CD4-positive, alpha-beta T cell treated with Interferon alpha-2 for 1 hour (primary cell): Measurements from ENCODE around the gene CD74.

Experiments used
- DNase-seq, 2 donors: peaks; one replicate each; pipeline ENCODE4 v3.0.0-alpha.2; 2020 to 2022

Gene CD74

DNA sequence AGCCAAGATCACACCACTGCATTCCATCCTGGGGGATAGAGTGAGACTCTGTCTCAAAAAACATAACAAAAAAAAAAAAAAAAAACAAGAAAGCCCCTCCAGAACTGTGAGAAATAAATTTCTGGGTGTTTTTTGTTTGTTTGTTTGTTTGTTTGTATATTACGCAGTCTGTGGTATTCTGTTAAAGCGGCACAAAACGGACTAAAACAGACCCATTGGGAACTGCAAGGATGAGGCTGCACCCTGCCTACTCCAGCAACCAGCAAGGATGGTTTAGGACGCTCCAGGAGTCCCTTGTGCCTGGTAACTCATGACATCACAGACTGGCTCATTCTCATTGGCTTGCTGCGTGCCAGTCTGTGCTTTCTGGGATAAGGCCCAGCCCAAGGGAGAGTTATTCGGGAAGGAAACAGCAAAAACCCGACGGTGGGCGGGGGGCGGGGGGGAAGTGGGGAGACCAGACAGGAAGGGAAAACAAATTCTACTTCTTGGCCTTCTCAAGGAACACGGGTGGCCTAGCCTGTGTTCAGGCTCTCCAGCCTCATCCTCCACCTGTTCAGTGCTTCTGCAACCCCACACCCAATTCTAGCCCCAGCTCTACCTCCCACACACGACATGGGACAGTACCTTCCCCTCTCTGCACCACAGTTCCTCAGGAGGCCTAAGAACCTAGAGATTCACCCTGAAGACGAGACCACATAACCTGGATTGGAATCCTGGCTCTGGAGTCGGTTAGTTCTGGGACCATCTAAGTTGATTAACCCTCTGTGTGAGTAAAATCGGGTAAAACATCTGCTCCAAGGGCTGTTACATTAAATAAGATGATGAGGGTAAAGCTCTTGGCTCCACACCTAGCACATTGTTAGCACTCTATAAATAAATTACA lies 2.8 kb downstream of the CD74 start:
- peak; percentile 67 to 72 for DNase-seq

DNA sequence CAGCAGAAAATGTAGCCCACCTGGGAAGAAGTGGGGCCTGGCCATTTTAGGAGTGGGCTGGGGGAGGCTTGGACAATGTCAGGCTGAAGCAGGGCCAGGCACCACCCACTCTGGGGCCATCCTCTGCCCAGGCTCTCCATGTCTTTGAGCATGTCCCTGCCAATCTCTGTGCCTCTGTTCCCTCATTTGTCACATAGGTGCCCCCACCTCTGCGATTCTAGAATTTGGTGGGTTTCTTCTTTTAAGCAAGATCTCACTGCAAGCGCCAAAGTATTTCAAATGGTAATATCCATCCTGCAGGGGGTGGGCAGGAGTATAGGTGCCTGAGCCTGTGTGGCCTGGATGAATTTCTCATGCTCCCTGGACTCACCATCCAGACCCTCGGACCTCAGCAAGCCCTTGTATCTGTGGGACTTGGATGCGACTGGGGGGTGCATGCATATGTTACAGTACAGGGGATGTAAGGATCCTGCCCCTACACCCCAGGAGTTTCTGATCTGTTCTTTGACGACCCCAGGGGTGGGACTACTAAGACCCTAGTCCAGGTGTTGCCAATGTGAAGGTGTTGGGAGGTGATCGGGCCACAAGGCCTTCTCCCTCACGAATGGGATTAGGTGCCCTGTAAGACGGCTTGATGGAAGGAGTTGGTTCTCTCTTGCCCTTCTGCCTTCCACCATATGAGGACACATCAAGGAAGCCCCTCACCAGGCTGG lies 4.3 kb downstream of the CD74 start:
- no peak for DNase-seq

DNA sequence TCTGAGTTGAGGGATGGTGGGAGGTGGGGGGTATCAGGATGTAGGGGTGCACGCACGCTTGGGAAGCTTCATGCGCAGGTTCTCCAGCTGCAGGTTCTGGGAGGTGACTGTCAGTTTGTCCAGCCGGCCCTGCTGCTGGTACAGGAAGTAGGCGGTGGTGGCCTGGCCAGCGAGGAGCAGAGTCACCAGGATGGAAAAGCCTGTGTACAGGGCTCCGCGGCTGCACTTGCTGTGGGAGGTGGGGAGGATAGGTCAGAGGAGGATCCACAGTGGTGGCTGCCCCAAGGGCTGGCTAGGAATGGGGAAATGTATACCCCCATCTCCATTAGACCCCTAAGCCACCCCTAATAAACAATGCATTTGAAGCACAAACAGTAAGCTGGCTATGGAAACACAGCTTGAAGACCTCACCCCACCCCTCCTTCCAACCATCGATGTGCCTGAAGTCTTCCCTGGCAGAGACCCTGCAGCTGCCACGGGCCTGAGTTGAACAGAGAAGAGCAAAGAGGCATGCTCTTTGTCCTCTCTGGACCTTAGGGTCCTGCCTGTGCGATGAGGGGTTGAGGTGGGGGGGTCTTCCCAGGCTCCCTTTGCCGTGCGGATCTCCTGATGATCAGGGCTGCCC lies 5.5 kb downstream of the CD74 start:
- DNase-seq: no peak

DNA sequence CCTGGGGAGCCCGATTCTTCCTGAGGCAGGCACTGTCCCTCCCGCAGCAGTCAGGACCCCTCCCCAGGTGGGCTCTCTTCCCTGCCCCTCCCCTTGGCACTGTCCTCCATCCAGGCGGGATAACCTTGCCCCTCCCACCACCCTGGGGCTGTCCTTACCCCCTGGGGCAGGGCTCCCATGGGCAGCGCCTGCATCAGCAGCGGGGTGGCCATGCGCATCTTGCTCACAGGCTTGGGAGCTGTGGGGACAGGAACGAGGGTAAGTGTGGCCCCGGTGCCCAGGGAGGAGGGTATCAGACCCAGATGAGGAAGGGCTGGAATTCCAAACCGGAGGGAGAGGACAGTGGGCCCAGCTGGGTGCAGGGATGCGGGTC lies 6.0 kb downstream of the CD74 start:
- DNase-seq: no peak

DNA sequence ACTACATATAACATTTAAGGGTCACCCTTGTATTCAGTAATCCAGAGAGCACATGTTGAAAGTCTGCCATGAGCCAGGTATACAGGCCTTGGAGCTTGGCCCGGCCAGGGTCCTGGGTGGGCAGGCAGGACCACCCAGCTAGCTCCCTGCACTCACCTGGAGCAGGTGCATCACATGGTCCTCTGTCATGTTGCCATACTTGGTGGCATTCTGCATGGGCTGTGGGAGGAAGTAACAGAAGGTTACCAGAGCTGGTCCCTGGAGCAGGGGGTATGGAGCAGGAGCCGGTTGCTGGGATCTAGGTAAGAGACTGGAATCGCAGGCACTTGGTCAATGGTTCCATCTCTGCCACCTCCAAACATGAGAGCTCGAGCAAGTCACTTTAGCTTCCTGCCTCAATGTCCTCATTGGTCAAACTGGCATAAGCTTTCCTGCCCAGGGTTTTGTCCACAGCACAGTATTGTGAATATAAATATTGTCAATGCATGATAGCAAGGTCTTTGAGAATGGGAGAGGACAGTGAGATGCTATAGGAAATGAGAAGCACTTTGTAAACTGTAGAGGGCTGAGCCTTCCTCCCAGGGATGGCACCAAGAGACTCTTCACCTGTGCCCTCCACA lies 6.5 kb downstream of the CD74 start:
- peak in 1 of 2 donors; percentile 2 for DNase-seq

DNA sequence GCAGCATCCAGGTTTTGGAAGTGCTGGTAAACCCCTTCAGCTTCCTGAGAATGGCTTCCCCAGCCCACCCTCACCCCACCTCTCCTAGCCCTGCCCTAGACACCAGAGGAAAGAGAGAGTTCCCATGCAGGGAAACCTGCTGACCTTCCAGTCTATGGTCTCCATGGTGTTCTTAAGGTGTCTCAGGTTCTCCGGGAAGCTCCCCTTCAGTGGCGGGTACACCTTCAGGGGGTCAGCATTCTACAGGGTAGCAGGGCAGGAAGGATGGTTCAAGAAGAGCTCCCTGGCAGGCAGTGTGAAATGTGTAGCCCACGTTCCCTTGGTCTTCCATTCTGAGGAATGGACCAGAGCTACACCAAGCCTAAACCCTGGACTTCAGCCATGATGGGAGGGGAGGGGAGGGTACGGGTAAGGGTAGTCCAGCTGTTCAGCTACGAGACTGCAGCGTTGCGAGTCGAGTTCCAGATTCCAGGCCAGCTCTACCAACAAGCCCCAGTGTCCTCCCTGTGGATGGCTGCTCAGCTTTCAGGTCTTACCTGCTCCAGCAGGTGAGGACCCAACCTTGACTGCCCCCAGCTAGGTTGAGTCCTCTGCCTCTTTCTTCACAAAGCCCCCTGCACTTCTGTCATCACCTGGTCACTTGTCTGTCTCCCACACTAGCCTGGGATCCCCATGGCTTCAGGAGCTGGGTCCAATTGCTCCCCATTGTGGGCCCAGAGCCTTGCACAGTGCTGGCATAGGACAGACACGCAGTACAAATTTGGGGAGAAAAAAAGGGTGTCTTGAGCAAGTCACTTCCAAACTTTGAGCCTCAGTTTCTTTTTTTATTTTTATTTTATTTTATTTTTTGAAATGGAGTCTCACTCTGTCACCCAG lies 7.5 kb downstream of the CD74 start:
- DNase-seq: peak in 1 of 2 donors; percentile 5

DNA sequence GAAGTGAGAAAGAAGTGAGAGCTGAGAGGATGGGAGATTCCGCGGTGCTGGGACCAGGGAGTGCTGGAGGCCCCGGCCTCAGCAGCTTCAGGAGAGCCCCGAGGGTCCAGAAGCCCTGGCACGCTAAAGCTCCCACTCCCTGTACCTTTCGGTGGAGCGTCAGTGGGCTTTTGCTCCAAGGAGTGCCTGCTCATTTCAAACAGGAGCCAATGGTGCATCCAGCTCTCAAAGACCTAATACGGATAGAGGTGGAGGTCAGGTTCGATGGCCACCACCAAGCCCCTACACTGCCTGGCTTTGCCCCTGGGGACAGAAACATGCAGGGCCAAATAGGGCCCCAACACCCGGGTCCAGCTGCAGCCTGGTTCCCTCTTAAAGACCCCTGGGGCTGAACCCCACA lies 8.2 kb downstream of the CD74 start:
- peak in 1 of 2 donors; percentile 5 for DNase-seq

DNA sequence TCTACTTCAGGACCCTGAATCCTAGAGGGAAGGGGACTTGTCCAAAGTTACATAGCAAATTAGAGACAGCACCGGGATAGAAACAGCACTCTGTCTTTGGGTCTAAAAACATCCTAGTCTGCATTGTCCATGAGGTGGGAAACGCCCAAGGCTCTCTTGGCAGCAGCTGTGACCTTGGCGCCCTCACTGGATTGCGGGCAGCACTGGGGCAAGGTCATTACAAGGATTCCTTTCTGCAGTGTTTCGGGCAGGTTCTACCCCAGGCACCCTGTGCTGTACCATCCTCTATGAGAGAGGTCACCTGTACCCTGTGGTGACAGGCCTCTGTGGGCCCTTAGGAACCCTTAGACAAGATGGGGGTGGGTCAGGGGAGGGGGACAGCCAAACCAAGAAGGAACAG lies 8.6 kb downstream of the CD74 start:
- DNase-seq: no peak

DNA sequence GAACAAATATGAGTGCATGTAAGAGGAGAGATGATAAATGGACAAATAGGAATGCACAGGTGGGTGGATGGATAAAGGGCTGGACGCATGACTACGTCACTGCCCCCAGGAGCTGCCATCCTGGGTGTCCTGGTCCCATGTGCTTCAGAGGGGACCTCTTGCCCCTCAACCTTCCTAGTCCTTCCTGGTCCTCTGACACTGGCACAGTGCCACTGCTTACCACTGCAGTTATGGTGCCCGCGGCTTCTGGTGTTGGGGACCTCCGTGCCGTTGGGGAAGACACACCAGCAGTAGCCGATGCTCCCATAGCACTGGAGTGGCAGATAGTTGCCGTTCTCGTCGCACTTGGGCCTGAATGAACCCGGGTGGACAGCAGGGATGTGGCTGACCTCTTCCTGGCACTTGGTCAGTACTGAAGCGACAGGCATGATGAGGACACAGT lies 9.8 kb downstream of the CD74 start:
- peak in 1 of 2 donors; percentile 23 for DNase-seq

DNA sequence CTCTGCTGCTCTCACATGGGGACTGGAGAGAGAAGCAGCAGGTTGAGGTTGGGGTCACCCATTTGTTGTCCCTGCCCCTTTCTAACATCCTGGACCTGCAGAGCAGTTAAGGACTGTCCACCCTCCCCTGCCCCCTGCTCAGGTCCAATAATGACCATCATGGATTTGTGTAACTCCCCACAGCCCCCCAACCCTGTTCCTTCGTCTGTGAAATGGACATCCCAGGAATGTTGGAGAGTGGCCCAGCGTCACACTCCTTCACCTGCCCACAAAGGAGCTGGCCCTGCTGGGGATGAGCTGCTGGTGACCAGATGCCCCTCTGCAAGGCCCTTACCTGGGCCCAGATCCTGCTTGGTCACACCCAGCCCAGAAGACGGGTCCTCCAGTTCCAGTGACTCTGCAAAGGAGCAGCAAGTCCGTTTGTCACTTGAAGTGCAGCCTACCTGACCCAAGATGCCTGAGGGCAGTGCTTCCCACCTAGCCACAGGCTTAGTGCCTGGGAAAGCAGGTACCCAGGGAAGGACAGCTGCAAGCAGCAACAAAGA lies 10.4 kb downstream of the CD74 start:
- peak in 1 of 2 donors; percentile 10 for DNase-seq

DNA sequence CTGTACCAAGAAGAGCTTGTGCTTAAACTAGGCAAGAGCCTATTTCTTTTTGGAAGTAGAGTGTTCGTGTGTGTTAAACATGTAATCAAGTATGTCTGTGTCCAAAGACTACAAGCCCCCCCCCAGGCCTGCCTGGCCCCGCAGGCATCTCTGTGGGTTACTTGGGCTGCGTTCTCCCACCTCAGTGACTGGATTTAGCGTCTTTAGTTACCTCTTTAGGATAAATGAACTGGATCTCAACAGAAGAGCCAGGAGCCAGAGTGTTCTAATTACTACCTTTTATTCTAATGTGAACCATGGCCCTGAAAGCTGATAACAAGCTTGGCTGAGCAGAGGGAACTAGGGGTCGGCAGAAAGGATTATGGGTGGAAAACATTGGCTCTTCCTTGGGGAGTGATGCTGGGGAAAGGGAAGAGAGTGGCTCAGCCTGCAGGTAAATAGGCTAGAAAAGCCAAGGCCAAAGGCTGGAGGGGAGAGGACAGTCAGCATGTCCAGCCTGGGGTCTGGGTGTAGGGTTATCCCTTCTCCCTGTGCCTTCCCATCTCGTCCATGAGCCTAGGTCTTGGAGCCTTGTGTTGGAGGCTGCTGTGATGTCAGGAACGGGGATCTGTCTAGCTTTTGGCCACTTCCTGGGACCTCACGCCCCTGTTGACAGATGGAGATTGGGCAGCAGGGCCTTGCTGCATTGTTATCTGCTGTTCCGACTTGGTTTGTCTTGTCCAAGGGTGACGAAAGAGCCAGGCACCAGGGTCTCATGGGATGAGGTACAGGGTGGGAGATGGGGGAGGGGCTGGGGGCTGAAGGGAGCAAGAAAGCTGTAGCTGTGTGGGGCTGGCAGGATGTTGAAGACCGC lies 11.1 kb downstream of the CD74 start:
- DNase-seq: peak in 1 of 2 donors; percentile 32

DNA sequence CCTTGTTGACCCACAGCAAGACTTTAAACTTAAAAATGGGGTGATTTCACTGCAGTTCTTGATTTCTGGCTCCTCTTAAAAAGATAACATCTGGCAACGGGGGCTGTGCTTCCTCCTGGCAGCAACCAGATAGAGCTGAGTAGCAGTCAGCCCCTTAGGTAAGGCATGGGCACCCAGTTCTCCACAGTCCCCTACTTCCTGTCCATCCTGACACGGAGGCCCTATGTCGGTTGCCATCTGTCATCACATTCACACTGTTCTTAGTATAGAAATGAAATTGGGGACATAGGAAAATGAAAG lies 11.7 kb downstream of the CD74 start:
- DNase-seq: no peak

DNA sequence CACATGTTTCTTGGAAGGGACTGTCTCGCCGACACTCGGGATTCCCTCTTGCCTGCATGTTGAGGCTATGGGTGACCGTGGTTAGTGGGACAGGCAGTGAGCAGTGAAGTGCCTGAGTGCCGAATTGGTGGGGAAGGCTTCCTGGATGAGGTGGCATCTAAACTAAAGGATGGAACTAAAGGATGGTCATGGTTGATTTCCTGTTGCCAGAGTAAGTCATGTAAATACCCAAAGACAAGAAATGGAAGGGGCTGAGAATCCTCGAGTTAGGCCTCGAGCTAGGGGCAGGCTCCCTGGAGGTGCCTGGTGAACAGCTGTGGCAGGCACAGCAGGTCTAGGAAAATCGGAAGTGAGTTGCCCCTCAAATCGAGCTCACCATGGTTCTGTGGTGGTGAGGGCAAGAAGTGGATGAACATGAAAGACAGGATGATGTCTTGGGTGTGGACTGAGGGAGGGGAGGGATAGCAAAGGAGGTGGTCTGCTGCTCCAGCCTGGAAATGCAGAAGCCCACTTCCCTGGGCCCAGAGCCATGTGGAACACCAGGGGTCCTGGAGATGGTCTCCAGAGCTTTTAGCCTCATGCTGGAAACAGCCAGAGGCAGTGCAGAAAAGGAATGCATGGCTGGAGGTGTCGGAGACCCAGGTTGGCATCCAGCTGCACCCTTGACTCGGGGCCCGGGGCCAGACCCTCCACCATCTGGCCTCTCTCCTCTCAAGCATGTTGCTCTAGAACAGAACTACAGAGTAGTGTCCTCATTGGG lies 12.2 kb downstream of the CD74 start:
- peak in 1 of 2 donors; percentile 44 for DNase-seq

DNA sequence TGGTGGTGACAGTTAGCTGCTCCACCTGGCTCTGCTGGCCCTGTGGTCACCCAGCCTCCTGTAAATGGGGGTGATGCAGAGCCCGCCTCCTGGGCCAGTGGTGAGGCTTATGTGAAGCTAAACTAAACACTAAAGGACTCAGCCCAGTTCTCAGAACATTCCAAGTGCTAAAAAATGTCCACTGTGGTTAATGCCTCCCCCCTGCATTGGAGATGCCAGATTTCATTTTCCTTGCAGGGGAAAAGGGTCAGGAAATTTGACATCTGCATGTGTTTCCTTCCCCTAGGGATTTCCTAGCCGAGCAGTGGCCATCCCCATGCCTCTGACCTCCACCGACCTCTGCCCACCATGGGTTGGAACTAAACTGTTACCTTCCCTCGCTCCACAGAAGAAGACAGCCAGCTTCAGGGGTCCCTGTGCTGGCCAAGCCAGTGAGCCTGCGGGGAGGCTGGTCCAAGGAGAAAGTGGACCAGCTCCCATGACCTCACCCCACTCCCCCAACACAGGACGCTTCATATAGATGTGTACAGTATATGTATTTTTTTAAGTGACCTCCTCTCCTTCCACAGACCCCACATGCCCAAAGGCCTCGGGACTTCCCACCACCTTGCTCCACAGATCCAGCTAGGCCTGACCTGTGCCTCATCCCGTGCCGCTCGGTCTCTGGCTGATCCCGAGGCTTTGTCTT lies 13.0 kb downstream of the CD74 start:
- peak; percentile 56 to 67 for DNase-seq

DNA sequence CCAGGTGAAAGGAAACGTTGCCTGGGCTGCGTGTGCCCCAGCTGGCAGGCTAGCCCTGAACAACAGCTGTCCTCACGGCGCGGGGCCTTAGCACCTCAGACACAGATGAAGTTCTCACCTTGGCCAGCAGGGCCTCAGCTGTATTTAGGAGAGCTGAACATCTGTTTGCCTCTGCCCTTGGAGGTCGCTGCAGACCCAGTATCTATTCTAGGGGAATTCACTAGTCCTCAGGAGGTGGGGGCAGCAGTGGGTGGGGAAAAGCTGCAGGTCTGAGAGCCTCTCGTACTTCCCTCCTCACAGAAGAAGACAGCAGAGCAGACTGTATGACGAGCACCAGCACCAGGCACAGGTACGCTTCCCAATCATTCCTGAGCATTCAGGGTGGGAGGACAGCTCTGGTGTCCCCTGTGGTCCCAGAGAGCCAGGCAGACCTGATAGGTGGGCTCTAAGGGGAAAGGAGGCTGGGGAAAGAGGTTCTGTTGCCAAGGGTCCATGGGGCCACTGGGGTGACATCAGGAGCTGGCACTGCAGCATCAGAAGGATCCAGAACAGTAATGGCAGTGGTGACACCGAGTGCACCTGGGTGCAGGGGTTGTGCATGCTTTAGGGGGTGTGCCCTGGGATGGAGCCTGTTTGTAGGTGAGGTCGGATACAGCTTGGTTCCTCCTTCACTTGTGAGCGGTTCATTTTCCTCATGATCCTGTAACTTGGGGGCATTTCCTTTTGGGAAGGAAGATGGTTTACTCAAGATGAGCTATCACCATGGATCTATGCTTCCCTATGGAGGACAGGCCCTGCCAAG lies 13.8 kb downstream of the CD74 start:
- DNase-seq: peak; percentile 62 to 77

DNA sequence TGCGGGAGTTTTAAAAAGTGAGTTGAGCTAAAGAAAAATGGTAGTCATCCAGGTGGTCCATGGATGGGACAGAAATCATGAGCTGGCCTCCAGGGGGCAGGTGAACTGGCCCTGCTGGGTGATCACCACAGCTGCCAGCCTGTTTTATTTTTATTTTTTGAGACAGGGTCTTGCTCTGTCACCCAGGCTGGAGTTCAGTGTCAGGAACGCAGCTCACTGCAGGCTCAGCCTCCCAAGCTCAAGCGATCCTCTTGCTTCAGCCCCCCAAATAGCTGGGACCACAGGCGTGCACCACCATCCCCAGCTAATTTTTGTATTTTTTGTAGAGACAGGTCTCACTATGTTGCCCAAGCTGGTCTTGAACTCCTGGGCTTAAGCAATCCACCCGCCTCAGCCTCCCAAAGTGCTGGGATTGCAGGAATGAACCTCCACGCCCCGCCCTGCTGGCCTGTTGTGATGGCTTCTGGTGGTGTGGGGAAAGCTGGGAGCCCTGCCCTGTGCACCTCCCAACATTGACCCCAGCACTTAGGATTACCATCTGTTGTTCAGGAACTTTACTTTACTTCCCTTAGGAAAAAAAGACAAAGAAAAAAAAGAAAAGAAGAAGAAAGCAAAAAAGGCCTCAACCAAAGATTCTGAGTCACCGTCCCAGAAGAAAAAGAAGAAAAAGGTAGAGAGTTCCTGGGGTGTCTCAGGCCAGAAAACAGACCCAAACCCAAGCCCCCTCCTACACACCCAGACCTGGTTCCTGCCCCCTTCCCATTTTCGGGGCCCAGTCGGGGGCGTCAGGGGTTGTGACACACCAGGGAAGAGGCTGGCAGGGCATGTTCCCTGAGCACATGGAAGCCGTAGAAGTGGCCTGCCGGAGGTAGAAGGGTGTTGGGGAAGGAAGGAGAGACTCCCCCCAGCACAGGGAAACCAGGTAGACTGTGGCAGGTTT lies 14.7 kb downstream of the CD74 start:
- no peak for DNase-seq

DNA sequence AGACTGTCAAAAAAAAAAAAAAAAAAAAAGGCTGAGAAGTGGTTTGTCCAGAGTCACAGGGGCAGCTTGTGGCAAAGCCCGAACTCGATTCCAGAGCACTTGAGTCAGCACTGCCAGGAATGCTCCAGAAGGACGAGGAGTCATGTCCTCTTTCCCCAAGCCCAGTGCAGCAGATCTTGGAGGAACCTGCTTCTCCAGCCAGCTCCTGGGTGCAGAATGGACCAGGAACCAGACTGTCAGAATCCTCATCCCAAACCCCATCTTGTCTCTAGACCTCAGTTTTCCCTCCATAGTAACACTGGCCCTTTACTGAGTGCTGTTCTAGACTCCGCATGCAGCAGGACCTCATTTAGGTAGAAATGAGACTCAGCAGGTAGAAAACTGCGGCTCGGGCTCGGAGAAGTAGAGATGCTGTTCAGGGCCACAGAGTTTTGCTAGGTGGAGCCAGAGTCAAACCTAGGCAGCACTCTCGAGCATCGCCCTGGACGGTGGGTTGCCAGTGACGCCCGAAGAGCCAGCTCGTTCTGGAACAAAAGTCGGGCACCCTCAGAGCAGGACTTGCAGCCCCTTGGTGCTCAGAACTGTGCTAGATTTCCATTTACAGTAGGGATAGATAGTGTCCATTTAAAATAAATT lies 15.4 kb downstream of the CD74 start:
- DNase-seq: no peak
